HG03196 (cell line): ENCODE measurements around the gene PNKP.

ENCODE experiments used
- ATAC-seq: cut with Tn5 transposase; IDR thresholded peaks from one replicate; pipeline ENCODE4 v1.9.1; 2021; ENCODE audit not compliant: unreplicated experiment

Gene PNKP

GRCh38 chr19:49876422-49877019 lies 9.1 kb upstream of the PNKP start:
- peak; percentile 46 for ATAC-seq

GRCh38 chr19:49875857-49876421 lies 8.6 kb upstream of the PNKP start:
- ATAC-seq: no peak

- no peak for ATAC-seq
These were observed 7.8 kb upstream of the PNKP start for GRCh38 chr19:49875177-49875576.

GRCh38 chr19:49874503-49875157 lies 7.3 kb upstream of the PNKP start:
- no peak for ATAC-seq

GRCh38 chr19:49873834-49874233 lies 6.5 kb upstream of the PNKP start:
- ATAC-seq: no peak

GRCh38 chr19:49873129-49873521 lies 5.7 kb upstream of the PNKP start:
- no peak for ATAC-seq

GRCh38 chr19:49872245-49873128 lies 5.1 kb upstream of the PNKP start:
- no peak for ATAC-seq

GRCh38 chr19:49871349-49871985 lies 4.1 kb upstream of the PNKP start:
- no peak for ATAC-seq

- no peak for ATAC-seq
These were observed 3.0 kb upstream of the PNKP start for GRCh38 chr19:49870309-49870901.

GRCh38 chr19:49869484-49870308 lies 2.3 kb upstream of the PNKP start:
- ATAC-seq: peak; percentile 56

- peak; percentile 7 for ATAC-seq
These were observed 1.7 kb upstream of the PNKP start for GRCh38 chr19:49869009-49869483.

GRCh38 chr19:49864890-49865289 lies 2.5 kb downstream of the PNKP start:
- no peak for ATAC-seq

- no peak for ATAC-seq
These were observed 3.4 kb downstream of the PNKP start for GRCh38 chr19:49863935-49864320.

- ATAC-seq: no peak
These were observed 4.0 kb downstream of the PNKP start for GRCh38 chr19:49863254-49863934.

- ATAC-seq: no peak
These were observed 4.8 kb downstream of the PNKP start for GRCh38 chr19:49862391-49863253.

GRCh38 chr19:49861541-49862378 lies 5.6 kb downstream of the PNKP start:
- no peak for ATAC-seq

- ATAC-seq: no peak
These were observed 6.3 kb downstream of the PNKP start for GRCh38 chr19:49861107-49861506.
